K562 (cell line): ENCODE measurements around the gene GFRA1. TPM values are rescaled to one million over a fixed set of nuclear protein-coding genes. Genes with fewer than 3 reads are reported as not detected.

Experiments used
- ATAC-seq: fragments of 200-7000 bp; cut with Tn5 transposase; 3 replicates; pipeline ENCODE4 v1.9.1; 2020; ENCODE audit warnings: moderate library complexity
- BruUV-seq: library from RNA; stranded (reverse); fragments of 400-500 nt; replicated peaks from 2 replicates; lab custom pipeline; 2021; lab: Mats Ljungman, UMichigan
- CTCF ChIA-PET: fragments of 300-600 bp; formaldehyde crosslinking; extraction: SDS; loops from one replicate; lab custom pipeline; 2021; ENCODE audit warnings: low intra/inter-chr PET ratio; lab: Yijun Ruan, JAX
- POLR2A ChIA-PET: fragments of 300-600, 350-650 bp; sonication (Branson Sonifier 250); formaldehyde crosslinking; extraction: SDS; loops from one replicate; lab custom pipeline; 2021; ENCODE audit warnings: antibody characterized with exemption, inconsistent platforms; lab: Yijun Ruan, JAX
- DNase-seq, 4 experiments: peaks; one replicate each; pipeline versions ENCODE4 v3.0.0 to v3.0.0-alpha.2; 2011 to 2018; ENCODE audit warnings: low spot score in 3 of 4, mixed read lengths in 3 of 4; ENCODE audit errors: extremely low read depth in 1 of 4
- FAIRE-seq: peaks from 2 replicates; lab custom pipeline; 2011; peaks lifted over from hg19 to GRCh38; lab: Jason Lieb, UNC
- H2AFZ ChIP-seq: 2 replicates; pipeline ENCODE4 v1.6.0; 2011; ENCODE audit warnings: low read depth, low read length, control low read depth, inconsistent platforms
- H3K27ac ChIP-seq: fragments of 200-600 bp; 3 replicates; pipeline ENCODE4 v1.8.0; 2011; ENCODE audit warnings: low read depth, mild to moderate bottlenecking, control low read depth, inconsistent platforms, low read length, moderate library complexity, mixed read lengths; ENCODE audit errors: extremely low read depth
- H3K27me3 ChIP-seq, 2 experiments: fragments of 300-600 bp in 1 of 2; 2 replicates in 1 of 2; 3 replicates in 1 of 2; pipeline versions ENCODE4 v1.6.0 to v1.8.0; 2011; ENCODE audit warnings: inconsistent platforms in 2 of 2, low read length in 2 of 2, mild to moderate bottlenecking in 1 of 2, mixed read lengths in 1 of 2, moderate library complexity in 1 of 2; ENCODE audit not compliant: control insufficient read depth in 2 of 2, insufficient read depth in 2 of 2
- H3K36me3 ChIP-seq: fragments of 300-600 bp; 3 replicates; pipeline ENCODE4 v1.8.0; 2011; ENCODE audit warnings: mild to moderate bottlenecking, low read length, inconsistent platforms; ENCODE audit not compliant: control insufficient read depth, insufficient read depth
- H3K4me1 ChIP-seq, 2 experiments: fragments of 200-600 bp in 1 of 2; replicated peaks in 1 of 2; 2 replicates in 1 of 2; 3 replicates in 1 of 2; pipeline versions ENCODE4 v1.5.1 to v1.8.0; 2011; ENCODE audit warnings: inconsistent platforms in 2 of 2, low read length in 2 of 2, mild to moderate bottlenecking in 1 of 2, mixed read lengths in 1 of 2, moderate library complexity in 1 of 2; ENCODE audit not compliant: control insufficient read depth in 2 of 2, insufficient read depth in 2 of 2
- H3K4me2 ChIP-seq: 2 replicates; pipeline ENCODE4 v1.6.1; 2011; ENCODE audit warnings: low read length, control low read depth, inconsistent platforms, mixed read lengths; ENCODE audit not compliant: insufficient read depth
- H3K4me3 ChIP-seq: fragments of 200-600 bp; sonication (generic), shearing (Covaris generic); 2 replicates; pipeline ENCODE4 v1.5.1; 2016; ENCODE audit warnings: control low read depth, inconsistent platforms
- H3K79me2 ChIP-seq: fragments of 200-600 bp; 3 replicates; pipeline ENCODE4 v1.8.0; 2011; ENCODE audit warnings: low read length, inconsistent platforms; ENCODE audit not compliant: control insufficient read depth, insufficient read depth
- H3K9ac ChIP-seq, 2 experiments: 2 replicates each; pipeline versions ENCODE4 v1.6.0 to v1.6.1; 2011; ENCODE audit warnings: low read depth in 2 of 2, low read length in 2 of 2, control low read depth in 1 of 2, inconsistent platforms in 1 of 2, mild to moderate bottlenecking in 1 of 2, mixed read lengths in 1 of 2; ENCODE audit not compliant: insufficient read depth in 1 of 2
- H3K9me1 ChIP-seq: one replicate; pipeline ENCODE4 v1.6.0; 2011; ENCODE audit warnings: inconsistent platforms, mild to moderate bottlenecking, low read length, moderate library complexity; ENCODE audit not compliant: control insufficient read depth, insufficient read depth
- H3K9me3 ChIP-seq: replicated peaks from 2 replicates; pipeline ENCODE4 v1.5.1; 2011; ENCODE audit warnings: low read depth, low read length, inconsistent platforms; ENCODE audit not compliant: control insufficient read depth, insufficient read depth
- H4K20me1 ChIP-seq: replicated peaks from 2 replicates; pipeline ENCODE4 v1.6.1; 2011; ENCODE audit warnings: low read length, inconsistent platforms, mixed read lengths; ENCODE audit not compliant: control insufficient read depth, insufficient read depth
- CXXC5 ChIP-seq: fragments of 250-450 bp; sonication (Bioruptor Pico); IDR thresholded peaks from 2 replicates; pipeline ENCODE4 v1.8.0; 2022; ENCODE audit warnings: inconsistent platforms, mild to moderate bottlenecking, moderate library complexity
- ELF4 ChIP-seq: fragments of 450-650 bp; formaldehyde crosslinking; IDR thresholded peaks from 2 replicates; pipeline ENCODE4 v1.4.0; 2022; ENCODE audit warnings: missing genetic modification characterization
- MBD2 ChIP-seq: sonication (generic); IDR thresholded peaks from 2 replicates; pipeline ENCODE4 v1.6.1; 2016; ENCODE audit warnings: low read depth, borderline replicate concordance
- SRSF3 ChIP-seq: fragments of 200-400 bp; formaldehyde crosslinking; IDR thresholded peaks from 2 replicates; pipeline ENCODE4 v1.6.1; 2016; ENCODE audit warnings: mild to moderate bottlenecking, low read length, moderate library complexity; ENCODE audit not compliant: insufficient read depth
- ZNF23 ChIP-seq: fragments of 250-450 bp; sonication (Bioruptor Pico); IDR thresholded peaks from 2 replicates; pipeline ENCODE4 v1.4.0; 2020; ENCODE audit warnings: mild to moderate bottlenecking
- ZZZ3 ChIP-seq: fragments of 450-650 bp; IDR thresholded peaks from 2 replicates; pipeline ENCODE4 v1.6.1; 2016; ENCODE audit warnings: antibody characterized with exemption, mild to moderate bottlenecking, moderate library complexity
- whole genome bisulfite sequencing: fragments of 100-300 bp; shearing (Covaris generic); methylation state at CpG from one replicate; pipeline ENCODE4 v1.1.6; 2016; ENCODE audit warnings: low coverage, mixed read lengths; ENCODE audit not compliant: insufficient coverage; ENCODE audit errors: missing lambda C conversion rate; 5-methylcytosine and 5-hydroxymethylcytosine counted together
- in situ Hi-C: fragments of 300-500 bp; cut with MboI; formaldehyde crosslinking; loops from 4 replicates; pipeline ENCODE4 v1.15.0; 2018; ENCODE audit warnings: inconsistent platforms, mixed read lengths
- intact Hi-C: fragments of 100-400 bp; cut with micrococcal nuclease; formaldehyde crosslinking; loops from 2 replicates; pipeline ENCODE4 v1.14.2; 2022
- polyA plus RNA-seq, 8 experiments: library from polyadenylated mRNA; depleted of rRNA in 4 of 8; stranded (reverse) in 5 of 8; unstranded in 3 of 8; fragments of >200 nt; fragmentation: Nextera tagmentation in 2 of 8; fragmentation: Illumina TruSeq in 1 of 8; extraction: Ambion mirVana in 2 of 8; extraction: Trizol in 1 of 8; gene quantifications; 2 replicates each; pipeline versions ENCODE4 v1.2.1 to v1.2.3, GENCODE V29; 2011 to 2014; ENCODE audit warnings: inconsistent platforms in 1 of 8, missing spikeins in 1 of 8
- total RNA-seq, 7 experiments: library from RNA; depleted of rRNA in 6 of 7; stranded (reverse); fragments of >200 nt in 6 of 7; fragmentation: Illumina TruSeq in 2 of 7; extraction: Trizol in 2 of 7; gene quantifications; 2 replicates each; pipeline versions ENCODE4 v1.2.1 to v1.2.3, GENCODE V29; 2011 to 2021; ENCODE audit warnings: low replicate concordance in 1 of 7
- TF ChIP-seq, protein P1 (sequence below): sonication (generic); formaldehyde crosslinking; IDR thresholded peaks from 2 replicates; pipeline ENCODE4 v1.8.0; 2022; ENCODE audit warnings: mild to moderate bottlenecking, missing genetic modification reagents

The GFRA1 gene
- total and polyA plus RNA-seq, 9 of the 15 experiments (the other 6 are each of a cell fraction or from before 2014, with no cell fraction given), result 0.04 TPM; not detected in 8

DNA sequence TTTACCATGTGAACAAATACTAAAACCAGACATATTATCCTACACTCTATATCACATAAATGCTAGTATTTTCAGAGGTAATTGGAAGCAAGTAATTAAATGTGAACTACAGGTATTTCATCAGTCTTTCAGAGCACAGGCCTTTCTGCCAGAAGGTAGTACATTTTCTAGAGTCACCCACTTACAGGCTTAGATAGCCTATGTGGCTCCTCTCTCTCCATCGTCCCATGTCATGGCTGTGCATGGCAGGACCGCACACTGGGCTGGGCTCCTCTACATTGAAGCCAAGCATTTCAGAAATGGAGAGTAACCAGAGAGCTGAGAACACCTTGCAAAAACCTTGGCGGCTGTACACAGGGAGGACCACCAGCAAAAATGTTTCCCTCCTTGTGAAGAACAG, 49.7 kb downstream of the GFRA1 start:
- Histone ChIP-seq H3K4me3 (no peak overlapping the region), H4K20me1 (no peaks in the 10 kb centered on the region), H3K9ac (no peak overlapping the region), H2AFZ (no peak overlapping the region), H3K27ac (no peak overlapping the region), H3K79me2 (no peaks in the 10 kb centered on the region), H3K9me3 (no peaks in the 10 kb centered on the region), H3K36me3 (no peaks in the 10 kb centered on the region), H3K9me1 (no peaks in the 10 kb centered on the region), H3K4me2 (no peak overlapping the region), H3K27me3 (no peaks in the 10 kb centered on the region), H3K4me1 (no peaks in the 10 kb centered on the region)
- DNase-seq, result no peak
- ChIA-PET CTCF (no interaction called here), POLR2A (interaction anchor here (0.6 kb wide), 1 partner anchor 115 kb away, joined by 3 read pairs; no protein-coding TSS in a partner anchor)
- FAIRE-seq, result no peak
- TF ChIP-seq ZZZ3 (no peak), SRSF3 (no peak), ZNF23 (no peak), CXXC5 (CRISPR knock-in tag) (no peak), ELF4 (CRISPR knock-in tag) (no peak), MBD2 (no peak)
- TF ChIP-seq, protein P1, sequence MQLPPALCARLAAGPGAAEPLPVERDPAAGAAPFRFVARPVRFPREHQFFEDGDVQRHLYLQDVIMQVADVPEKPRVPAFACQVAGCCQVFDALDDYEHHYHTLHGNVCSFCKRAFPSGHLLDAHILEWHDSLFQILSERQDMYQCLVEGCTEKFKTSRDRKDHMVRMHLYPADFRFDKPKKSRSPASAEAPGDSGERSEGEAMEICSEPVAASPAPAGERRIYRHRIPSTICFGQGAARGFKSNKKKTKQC (CRISPR knock-in tag), result no peak
- 3% methylated on average over 3 of the region's 3 CpGs for WGBS
- in situ Hi-C loops, result no loop called here
- ATAC-seq, result no peak
- no TSS peak for BruUV-seq
- intact Hi-C loops, result no loop called here
